Neural progenitor cell (in vitro differentiated cells): ENCODE data around the gene ATF6. TPM values are rescaled to one million over a fixed set of nuclear protein-coding genes. Genes with fewer than 3 reads are reported as not detected.

Source experiments
- DNase-seq: peaks from one replicate; pipeline ENCODE4 v3.0.0-alpha.2; 2016; ENCODE audit warnings: low spot score
- H2AFZ ChIP-seq: fragments of 200-600 bp; sonication (generic); replicated peaks from 2 replicates; pipeline ENCODE4 v1.6.1; 2016; ENCODE audit warnings: antibody characterized with exemption
- H3F3A ChIP-seq: fragments of 200-600 bp; sonication (generic); 2 replicates; pipeline ENCODE4 v1.6.1; 2016; ENCODE audit warnings: antibody characterized with exemption, low read depth
- H3K27ac ChIP-seq: fragments of 200-600 bp; sonication (generic); 2 replicates; pipeline ENCODE4 v1.5.1; 2016; ENCODE audit warnings: mild to moderate bottlenecking
- H3K27me3 ChIP-seq: fragments of 200-600 bp; sonication (generic); 2 replicates; pipeline ENCODE4 v1.6.1; 2016; ENCODE audit warnings: mild to moderate bottlenecking, moderate library complexity
- H3K36me3 ChIP-seq: fragments of 200-600 bp; sonication (generic); 2 replicates; pipeline ENCODE4 v1.5.1; 2016
- H3K4me1 ChIP-seq: fragments of 200-600 bp; sonication (generic); 2 replicates; pipeline ENCODE4 v1.6.1; 2016; ENCODE audit warnings: mixed run types
- H3K4me2 ChIP-seq: fragments of 200-600 bp; sonication (generic); 2 replicates; pipeline ENCODE4 v1.6.1; 2016
- H3K4me3 ChIP-seq: fragments of 200-600 bp; sonication (generic); 2 replicates; pipeline ENCODE4 v1.5.1; 2016
- H3K79me2 ChIP-seq: fragments of 200-600 bp; sonication (generic); 2 replicates; pipeline ENCODE4 v1.6.1; 2016; ENCODE audit warnings: low read depth
- H3K9ac ChIP-seq: fragments of 200-600 bp; sonication (generic); 2 replicates; pipeline ENCODE4 v1.6.1; 2016
- H3K9me3 ChIP-seq: fragments of 200-600 bp; sonication (generic); 2 replicates; pipeline ENCODE4 v1.5.1; 2016; ENCODE audit warnings: low read depth
- H4K20me1 ChIP-seq: fragments of 200-600 bp; sonication (generic); 2 replicates; pipeline ENCODE4 v1.6.1; 2016; ENCODE audit warnings: low read depth
- H3K27ac Mint-ChIP-seq: 3 replicates; pipeline ENCODE4 v1.8.0; 2021; ENCODE audit warnings: mixed read lengths
- H3K27me3 Mint-ChIP-seq: 2 replicates; pipeline ENCODE4 v1.8.0; 2022; ENCODE audit warnings: low read depth, mild to moderate bottlenecking, inconsistent platforms, moderate library complexity, mixed read lengths; ENCODE audit not compliant: insufficient read depth
- H3K36me3 Mint-ChIP-seq: 3 replicates; pipeline ENCODE4 v1.8.0; 2021; ENCODE audit warnings: mixed read lengths
- H3K4me1 Mint-ChIP-seq: 3 replicates; pipeline ENCODE4 v1.8.0; 2021; ENCODE audit warnings: mixed read lengths
- H3K4me3 Mint-ChIP-seq: 3 replicates; pipeline ENCODE4 v1.8.0; 2021; ENCODE audit warnings: mild to moderate bottlenecking, moderate library complexity, mixed read lengths
- H3K9me3 Mint-ChIP-seq: 3 replicates; pipeline ENCODE4 v1.8.0; 2020; ENCODE audit warnings: mixed read lengths
- EZH2 ChIP-seq: fragments of 200-600 bp; sonication (generic); IDR thresholded peaks from 2 replicates; pipeline ENCODE4 v1.6.1; 2017; ENCODE audit warnings: antibody characterized with exemption, mild to moderate bottlenecking, moderate library complexity
- EZH2phosphoT487 ChIP-seq: fragments of 200-600 bp; sonication (generic); IDR thresholded peaks from 2 replicates; pipeline ENCODE4 v1.6.1; 2017; ENCODE audit warnings: antibody characterized with exemption
- total RNA-seq: library from RNA; depleted of rRNA; stranded (reverse); fragments of >200 nt; gene quantifications from 2 replicates; pipeline ENCODE4 v1.2.3, GENCODE V29; 2015; ENCODE audit warnings: low replicate concordance
- TF ChIP-seq, protein P1 (sequence below): fragments of 200-600 bp; sonication (generic); IDR thresholded peaks from 2 replicates; pipeline ENCODE4 v1.5.1; 2017; ENCODE audit warnings: antibody characterized with exemption, mild to moderate bottlenecking

The ATF6 gene
- total RNA-seq, 1 donor from 2014 or later = 31.7 TPM

DNA sequence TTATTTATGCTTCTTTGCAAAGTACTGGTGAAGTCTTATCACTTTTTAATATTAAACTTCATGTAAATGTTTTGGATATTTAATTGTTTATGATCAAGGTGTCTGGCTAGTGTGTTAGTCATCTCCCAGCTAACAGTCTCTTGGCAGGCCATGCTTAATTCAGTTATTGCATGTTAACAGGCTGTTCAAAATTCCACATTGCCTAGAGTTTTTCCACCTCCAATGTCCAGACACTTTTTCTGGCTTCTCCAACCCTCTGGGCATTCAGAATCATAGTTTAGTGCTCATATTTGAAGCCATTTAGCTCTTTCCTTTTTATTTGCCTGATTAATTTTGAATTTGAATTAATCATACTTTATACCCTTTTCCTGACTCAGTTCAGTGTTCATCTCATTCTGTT is 188.3 kb downstream of the ATF6 start:
- no peak overlapping the region for H3K27ac Mint-ChIP-seq
- Histone ChIP-seq H4K20me1 (no peaks in the 10 kb centered on the region), H3K27me3 (no peaks in the 10 kb centered on the region), H3K9me3 (no peaks in the 10 kb centered on the region), H2AFZ (no peak overlapping the region), H3K4me2 (no peak overlapping the region), H3K4me1 (no peaks in the 10 kb centered on the region), H3K27ac (no peak overlapping the region), H3K9ac (no peak overlapping the region), H3K36me3 (no peaks in the 10 kb centered on the region), H3F3A (no peaks in the 10 kb centered on the region), H3K4me3 (no peak overlapping the region), H3K79me2 (no peaks in the 10 kb centered on the region)
- DNase-seq = no peak
- H3K27me3 Mint-ChIP-seq = no peaks in the 10 kb centered on the region
- H3K36me3 Mint-ChIP-seq = peaks cover 5% of the 10 kb centered on the region
- H3K4me1 Mint-ChIP-seq = peaks cover 12% of the 10 kb centered on the region
- H3K9me3 Mint-ChIP-seq = no peaks in the 10 kb centered on the region
- no peak for TF ChIP-seq EZH2phosphoT487
- TF ChIP-seq, protein P1, sequence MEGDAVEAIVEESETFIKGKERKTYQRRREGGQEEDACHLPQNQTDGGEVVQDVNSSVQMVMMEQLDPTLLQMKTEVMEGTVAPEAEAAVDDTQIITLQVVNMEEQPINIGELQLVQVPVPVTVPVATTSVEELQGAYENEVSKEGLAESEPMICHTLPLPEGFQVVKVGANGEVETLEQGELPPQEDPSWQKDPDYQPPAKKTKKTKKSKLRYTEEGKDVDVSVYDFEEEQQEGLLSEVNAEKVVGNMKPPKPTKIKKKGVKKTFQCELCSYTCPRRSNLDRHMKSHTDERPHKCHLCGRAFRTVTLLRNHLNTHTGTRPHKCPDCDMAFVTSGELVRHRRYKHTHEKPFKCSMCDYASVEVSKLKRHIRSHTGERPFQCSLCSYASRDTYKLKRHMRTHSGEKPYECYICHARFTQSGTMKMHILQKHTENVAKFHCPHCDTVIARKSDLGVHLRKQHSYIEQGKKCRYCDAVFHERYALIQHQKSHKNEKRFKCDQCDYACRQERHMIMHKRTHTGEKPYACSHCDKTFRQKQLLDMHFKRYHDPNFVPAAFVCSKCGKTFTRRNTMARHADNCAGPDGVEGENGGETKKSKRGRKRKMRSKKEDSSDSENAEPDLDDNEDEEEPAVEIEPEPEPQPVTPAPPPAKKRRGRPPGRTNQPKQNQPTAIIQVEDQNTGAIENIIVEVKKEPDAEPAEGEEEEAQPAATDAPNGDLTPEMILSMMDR = no peak
- TF ChIP-seq EZH2 = no peak
- H3K4me3 Mint-ChIP-seq = no peak overlapping the region

DNA sequence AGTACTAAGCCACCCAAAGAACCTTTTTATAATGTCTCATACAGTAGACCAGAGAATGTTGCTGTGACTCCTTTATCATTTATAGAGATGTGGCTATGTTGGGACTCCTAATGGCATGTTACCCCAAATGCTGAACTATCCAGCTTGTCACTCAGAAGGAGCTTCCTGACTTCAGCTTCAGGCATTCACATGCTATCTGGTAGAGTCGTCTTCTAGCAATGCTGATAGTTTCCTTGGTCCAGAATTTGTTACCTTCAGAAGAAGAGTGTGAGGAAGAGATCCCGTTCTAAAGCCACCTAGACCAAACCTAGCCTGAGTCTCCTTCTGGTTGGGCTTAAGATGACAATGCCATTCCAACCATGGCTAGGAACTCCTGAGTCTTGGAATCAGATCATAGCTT is 189.5 kb downstream of the ATF6 start:
- Histone ChIP-seq H3F3A (no peaks in the 10 kb centered on the region), H3K9ac (no peak overlapping the region), H3K79me2 (no peaks in the 10 kb centered on the region), H3K4me3 (no peak overlapping the region), H2AFZ (no peak overlapping the region), H3K27me3 (no peaks in the 10 kb centered on the region), H3K9me3 (no peaks in the 10 kb centered on the region), H4K20me1 (no peaks in the 10 kb centered on the region), H3K27ac (no peak overlapping the region), H3K4me2 (no peak overlapping the region), H3K36me3 (no peaks in the 10 kb centered on the region), H3K4me1 (peaks cover 3% of the 10 kb centered on the region)
- Mint-ChIP-seq H3K27ac (no peak overlapping the region), H3K4me3 (no peak overlapping the region), H3K9me3 (no peaks in the 10 kb centered on the region), H3K4me1 (peaks cover 12% of the 10 kb centered on the region), H3K36me3 (peaks cover 10% of the 10 kb centered on the region), H3K27me3 (no peaks in the 10 kb centered on the region)
- no peak for DNase-seq
- no peak for TF ChIP-seq EZH2phosphoT487
- TF ChIP-seq, protein P1 = no peak
- no peak for TF ChIP-seq EZH2

DNA sequence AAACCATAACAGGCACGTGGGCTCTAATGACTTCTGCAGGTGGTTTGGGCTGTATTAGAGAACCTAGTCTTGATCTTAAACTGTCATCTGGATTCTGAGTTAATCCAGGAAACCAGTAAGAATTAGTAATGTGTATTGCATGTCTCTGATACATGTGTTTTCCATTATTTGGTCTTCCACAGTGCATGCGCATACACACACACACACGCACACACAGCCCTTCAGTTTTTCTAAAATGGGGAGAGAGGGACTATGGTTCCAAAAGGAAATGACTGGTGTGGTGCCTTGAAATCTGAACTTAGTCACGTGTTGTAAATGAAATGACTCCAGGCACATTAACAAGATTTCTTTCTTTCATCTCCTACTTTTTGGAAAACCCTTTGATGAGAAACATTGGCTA is 190.0 kb downstream of the ATF6 start:
- Mint-ChIP-seq H3K36me3 (peaks cover 12% of the 10 kb centered on the region), H3K9me3 (no peaks in the 10 kb centered on the region), H3K4me1 (peaks cover 12% of the 10 kb centered on the region), H3K27me3 (no peaks in the 10 kb centered on the region), H3K4me3 (no peak overlapping the region), H3K27ac (no peak overlapping the region)
- H3K27ac ChIP-seq = no peak overlapping the region
- no peak overlapping the region for H3K9ac ChIP-seq
- no peak overlapping the region for H3K4me3 ChIP-seq
- TF ChIP-seq, protein P1 = no peak
- TF ChIP-seq EZH2phosphoT487 (no peak), EZH2 (no peak)
- H3F3A ChIP-seq = no peaks in the 10 kb centered on the region
- H3K79me2 ChIP-seq = no peaks in the 10 kb centered on the region
- no peaks in the 10 kb centered on the region for H3K27me3 ChIP-seq
- H3K9me3 ChIP-seq = no peaks in the 10 kb centered on the region
- no peaks in the 10 kb centered on the region for H4K20me1 ChIP-seq
- H3K36me3 ChIP-seq = no peaks in the 10 kb centered on the region
- no peak overlapping the region for H3K4me2 ChIP-seq
- DNase-seq = no peak
- H3K4me1 ChIP-seq = peaks cover 3% of the 10 kb centered on the region
- no peak overlapping the region for H2AFZ ChIP-seq
